Neural progenitor cell (in vitro differentiated cells): Measurements from ENCODE around the gene CCDC184. TPM values are rescaled to one million over a fixed set of nuclear protein-coding genes. Genes with fewer than 3 reads are reported as not detected.
A peak's percentile ranks its signal among the peaks of the same experiment; 100 is the strongest.
"Not testable (repeated sequence)": the region's sequence is repeated elsewhere in the genome, so short reads cannot be mapped to it uniquely, and the experiment has no call there.

Experiments
- DNase-seq: peaks from one replicate; pipeline ENCODE4 v3.0.0-alpha.2; 2016; ENCODE audit warnings: low spot score
- H2AFZ ChIP-seq: fragments of 200-600 bp; sonication (generic); replicated peaks from 2 replicates; pipeline ENCODE4 v1.6.1; 2016; ENCODE audit warnings: antibody characterized with exemption
- H3F3A ChIP-seq: fragments of 200-600 bp; sonication (generic); 2 replicates; pipeline ENCODE4 v1.6.1; 2016; ENCODE audit warnings: antibody characterized with exemption, low read depth
- H3K27ac ChIP-seq: fragments of 200-600 bp; sonication (generic); 2 replicates; pipeline ENCODE4 v1.5.1; 2016; ENCODE audit warnings: mild to moderate bottlenecking
- H3K27me3 ChIP-seq: fragments of 200-600 bp; sonication (generic); 2 replicates; pipeline ENCODE4 v1.6.1; 2016; ENCODE audit warnings: mild to moderate bottlenecking, moderate library complexity
- H3K36me3 ChIP-seq: fragments of 200-600 bp; sonication (generic); 2 replicates; pipeline ENCODE4 v1.5.1; 2016
- H3K4me1 ChIP-seq: fragments of 200-600 bp; sonication (generic); 2 replicates; pipeline ENCODE4 v1.6.1; 2016; ENCODE audit warnings: mixed run types
- H3K4me2 ChIP-seq: fragments of 200-600 bp; sonication (generic); 2 replicates; pipeline ENCODE4 v1.6.1; 2016
- H3K4me3 ChIP-seq: fragments of 200-600 bp; sonication (generic); 2 replicates; pipeline ENCODE4 v1.5.1; 2016
- H3K79me2 ChIP-seq: fragments of 200-600 bp; sonication (generic); 2 replicates; pipeline ENCODE4 v1.6.1; 2016; ENCODE audit warnings: low read depth
- H3K9ac ChIP-seq: fragments of 200-600 bp; sonication (generic); 2 replicates; pipeline ENCODE4 v1.6.1; 2016
- H3K9me3 ChIP-seq: fragments of 200-600 bp; sonication (generic); 2 replicates; pipeline ENCODE4 v1.5.1; 2016; ENCODE audit warnings: low read depth
- H4K20me1 ChIP-seq: fragments of 200-600 bp; sonication (generic); 2 replicates; pipeline ENCODE4 v1.6.1; 2016; ENCODE audit warnings: low read depth
- H3K27ac Mint-ChIP-seq: 3 replicates; pipeline ENCODE4 v1.8.0; 2021; ENCODE audit warnings: mixed read lengths
- H3K27me3 Mint-ChIP-seq: 2 replicates; pipeline ENCODE4 v1.8.0; 2022; ENCODE audit warnings: low read depth, mild to moderate bottlenecking, inconsistent platforms, moderate library complexity, mixed read lengths; ENCODE audit not compliant: insufficient read depth
- H3K36me3 Mint-ChIP-seq: 3 replicates; pipeline ENCODE4 v1.8.0; 2021; ENCODE audit warnings: mixed read lengths
- H3K4me1 Mint-ChIP-seq: 3 replicates; pipeline ENCODE4 v1.8.0; 2021; ENCODE audit warnings: mixed read lengths
- H3K4me3 Mint-ChIP-seq: 3 replicates; pipeline ENCODE4 v1.8.0; 2021; ENCODE audit warnings: mild to moderate bottlenecking, moderate library complexity, mixed read lengths
- H3K9me3 Mint-ChIP-seq: 3 replicates; pipeline ENCODE4 v1.8.0; 2020; ENCODE audit warnings: mixed read lengths
- CTCF ChIP-seq: fragments of 200-600 bp; sonication (generic); IDR thresholded peaks from 2 replicates; pipeline ENCODE4 v1.5.1; 2017; ENCODE audit warnings: antibody characterized with exemption, mild to moderate bottlenecking
- EZH2 ChIP-seq: fragments of 200-600 bp; sonication (generic); IDR thresholded peaks from 2 replicates; pipeline ENCODE4 v1.6.1; 2017; ENCODE audit warnings: antibody characterized with exemption, mild to moderate bottlenecking, moderate library complexity
- EZH2phosphoT487 ChIP-seq: fragments of 200-600 bp; sonication (generic); IDR thresholded peaks from 2 replicates; pipeline ENCODE4 v1.6.1; 2017; ENCODE audit warnings: antibody characterized with exemption
- total RNA-seq: library from RNA; depleted of rRNA; stranded (reverse); fragments of >200 nt; gene quantifications from 2 replicates; pipeline ENCODE4 v1.2.3, GENCODE V29; 2015; ENCODE audit warnings: low replicate concordance

The CCDC184 gene
- total RNA-seq, 1 donor from 2014 or later = 0.28 TPM

GRCh38 chr12:48143898-48144297 lies 39.5 kb upstream of the CCDC184 start:
- DNase-seq = no peak
- no peak overlapping the region for H3K4me3 ChIP-seq
- H3K27me3 Mint-ChIP-seq = peaks cover 4% of the 10 kb centered on the region

GRCh38 chr12:48145981-48146380 lies 37.5 kb upstream of the CCDC184 start:
- H3K27me3 Mint-ChIP-seq = peaks cover 4% of the 10 kb centered on the region
- Histone ChIP-seq H4K20me1 (no peaks in the 10 kb centered on the region), H3K36me3 (peaks cover 13% of the 10 kb centered on the region), H3K79me2 (no peaks in the 10 kb centered on the region), H3K27ac (no peak overlapping the region), H3K9me3 (no peaks in the 10 kb centered on the region), H3F3A (peaks cover 4% of the 10 kb centered on the region), H3K27me3 (no peaks in the 10 kb centered on the region), H2AFZ (no peak overlapping the region), H3K9ac (no peak overlapping the region), H3K4me2 (no peak overlapping the region), H3K4me3 (no peak overlapping the region), H3K4me1 (no peaks in the 10 kb centered on the region)
- H3K36me3 Mint-ChIP-seq = peaks cover 38% of the 10 kb centered on the region
- no peak for DNase-seq
- H3K4me1 Mint-ChIP-seq = no peaks in the 10 kb centered on the region
- no peak overlapping the region for H3K27ac Mint-ChIP-seq
- no peaks in the 10 kb centered on the region for H3K9me3 Mint-ChIP-seq
- no peak for TF ChIP-seq EZH2phosphoT487
- TF ChIP-seq EZH2 = no peak
- TF ChIP-seq CTCF = no peak
- no peak overlapping the region for H3K4me3 Mint-ChIP-seq

More at GRCh38 chr12:48143898-48144297, 39.5 kb upstream of the CCDC184 start:
- no peaks in the 10 kb centered on the region for H3K4me1 ChIP-seq
- H3K27ac ChIP-seq = no peak overlapping the region
- no peaks in the 10 kb centered on the region for H3K9me3 ChIP-seq
- no peaks in the 10 kb centered on the region for H4K20me1 ChIP-seq
- no peaks in the 10 kb centered on the region for H3K27me3 ChIP-seq
- H3K36me3 Mint-ChIP-seq = peaks cover 47% of the 10 kb centered on the region
- no peak overlapping the region for H3K4me3 Mint-ChIP-seq
- peaks cover 13% of the 10 kb centered on the region for H3K36me3 ChIP-seq
- no peak overlapping the region for H3K27ac Mint-ChIP-seq
- H3K4me1 Mint-ChIP-seq = no peaks in the 10 kb centered on the region
- no peak overlapping the region for H2AFZ ChIP-seq
- H3K9me3 Mint-ChIP-seq = no peaks in the 10 kb centered on the region
- no peak overlapping the region for H3K9ac ChIP-seq
- peaks cover 4% of the 10 kb centered on the region for H3F3A ChIP-seq
- no peaks in the 10 kb centered on the region for H3K79me2 ChIP-seq
- TF ChIP-seq EZH2phosphoT487 = no peak
- TF ChIP-seq EZH2 = no peak
- TF ChIP-seq CTCF = no peak
- no peak overlapping the region for H3K4me2 ChIP-seq

- no peak overlapping the region for H3K9ac ChIP-seq
- H3K27me3 Mint-ChIP-seq = peaks cover 2% of the 10 kb centered on the region
- H3F3A ChIP-seq = peaks cover 4% of the 10 kb centered on the region
- no peak overlapping the region for H3K27ac ChIP-seq
- no peak overlapping the region for H3K4me3 ChIP-seq
- H3K27me3 ChIP-seq = no peaks in the 10 kb centered on the region
- H3K4me1 ChIP-seq = peaks cover under 1% of the 10 kb centered on the region
- no peak overlapping the region for H3K4me3 Mint-ChIP-seq
- no peak for DNase-seq
- H3K4me1 Mint-ChIP-seq = peaks cover 2% of the 10 kb centered on the region
- H3K36me3 ChIP-seq = peaks cover 7% of the 10 kb centered on the region
- H3K27ac Mint-ChIP-seq = no peak overlapping the region
- H3K36me3 Mint-ChIP-seq = peaks cover 12% of the 10 kb centered on the region
- TF ChIP-seq EZH2phosphoT487 (no peak), EZH2 (no peak), CTCF (no peak)
- no peaks in the 10 kb centered on the region for H3K9me3 Mint-ChIP-seq
- H3K4me2 ChIP-seq = no peak overlapping the region
- no peaks in the 10 kb centered on the region for H3K79me2 ChIP-seq
- H2AFZ ChIP-seq = no peak overlapping the region
- H3K9me3 ChIP-seq = no peaks in the 10 kb centered on the region
- no peaks in the 10 kb centered on the region for H4K20me1 ChIP-seq
Observed at GRCh38 chr12:48151103-48151771, 32.2 kb upstream of the CCDC184 start.

GRCh38 chr12:48155786-48156185 lies 27.7 kb upstream of the CCDC184 start:
- H3K4me1 ChIP-seq, H3K27ac ChIP-seq, H3K36me3 Mint-ChIP-seq, H3K27ac Mint-ChIP-seq, H2AFZ ChIP-seq, H3K36me3 ChIP-seq, H4K20me1 ChIP-seq, H3K4me3 ChIP-seq, H3K79me2 ChIP-seq, H3K9me3 ChIP-seq, DNase-seq, H3K4me2 ChIP-seq, H3K27me3 ChIP-seq, H3K27me3 Mint-ChIP-seq, H3K9ac ChIP-seq, H3K9me3 Mint-ChIP-seq: not testable (repeated sequence)
- Mint-ChIP-seq H3K4me3 (peak overlapping the region; percentile 95), H3K4me1 (peaks cover 17% of the 10 kb centered on the region)
- peaks cover 14% of the 10 kb centered on the region for H3F3A ChIP-seq
